ENCODE measurements around the gene ZNF273.
"Not testable (repeated sequence)": the region's sequence is repeated elsewhere in the genome, so short reads cannot be mapped to it uniquely, and the experiment has no call there.

ZNF273 gene

GRCh38 chr7:64944667-64945502 is 41.8 kb downstream of the ZNF273 start:
- not testable (repeated sequence) for DNase-seq (ENCODE audit: low spot score)

- no peak for DNase-seq (ENCODE audit: low spot score)
Observed at GRCh38 chr7:64945503-64946175, 42.6 kb downstream of the ZNF273 start.

GRCh38 chr7:64946772-64947171 is 43.7 kb downstream of the ZNF273 start:
- peak; percentile 50 for DNase-seq (ENCODE audit: low spot score)

- peak; percentile 38 for DNase-seq (ENCODE audit: low spot score)
Observed at GRCh38 chr7:64947252-64948000, 44.4 kb downstream of the ZNF273 start.

- DNase-seq (ENCODE audit: low spot score) = not testable (repeated sequence)
Observed at GRCh38 chr7:64948774-64949173, 45.7 kb downstream of the ZNF273 start.

- not testable (repeated sequence) for DNase-seq (ENCODE audit: low spot score)
Observed at GRCh38 chr7:64950673-64951072, 47.6 kb downstream of the ZNF273 start.

GRCh38 chr7:64951250-64951848 is 48.3 kb downstream of the ZNF273 start:
- DNase-seq (ENCODE audit: low spot score) = peak; percentile 45

- no peak for DNase-seq (ENCODE audit: low spot score)
Observed at GRCh38 chr7:64959072-64959747, 56.1 kb downstream of the ZNF273 start.

GRCh38 chr7:64965594-64965993 is 62.5 kb downstream of the ZNF273 start:
- DNase-seq (ENCODE audit: low spot score) = no peak

GRCh38 chr7:64978497-64979203 is 75.6 kb downstream of the ZNF273 start:
- DNase-seq (ENCODE audit: low spot score) = no peak
